DMS79 (cell line): ENCODE results near the gene LY9.
A peak's percentile ranks its signal among the peaks of the same experiment; 100 is the strongest.

ENCODE experiments used
- DNase-seq: peaks from one replicate; lab custom pipeline; 2025; lab: John Stamatoyannopoulos, UW

Gene LY9

GRCh38 chr1:160836981-160837557 is 41.1 kb downstream of the LY9 start:
- no peak for DNase-seq

DNA sequence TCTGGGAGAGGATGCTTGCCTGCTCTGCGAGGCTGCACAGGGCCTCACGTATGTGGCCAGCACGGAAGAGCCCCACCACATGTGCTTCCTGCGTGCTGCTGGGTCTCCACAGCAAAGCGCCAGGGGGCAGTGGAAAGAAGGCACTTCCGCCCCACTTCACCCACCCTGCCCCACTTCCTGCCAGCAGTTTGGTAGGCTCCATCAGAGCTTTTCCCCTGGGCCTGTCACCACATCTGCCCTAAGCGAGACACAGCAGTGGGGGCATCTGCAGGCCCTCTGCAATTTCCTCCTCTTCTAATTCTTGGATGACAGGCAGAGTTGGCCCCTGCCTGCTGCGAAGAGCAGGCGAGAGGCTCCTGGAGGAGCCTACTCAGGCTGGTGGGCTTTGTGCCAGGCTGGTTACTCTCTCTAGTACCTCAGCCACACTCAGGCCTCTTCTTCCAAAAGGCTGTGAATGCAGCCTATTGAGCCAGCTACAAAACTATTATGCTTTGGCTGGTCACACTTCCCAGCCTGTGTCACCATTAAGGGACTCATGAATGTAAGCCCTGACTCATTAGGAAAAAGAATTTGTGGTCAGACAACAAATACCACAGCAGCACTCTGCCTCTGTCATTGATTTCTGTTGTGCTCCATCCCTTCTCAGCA is 41.7 kb downstream of the LY9 start:
- DNase-seq: peak; percentile 23

DNA sequence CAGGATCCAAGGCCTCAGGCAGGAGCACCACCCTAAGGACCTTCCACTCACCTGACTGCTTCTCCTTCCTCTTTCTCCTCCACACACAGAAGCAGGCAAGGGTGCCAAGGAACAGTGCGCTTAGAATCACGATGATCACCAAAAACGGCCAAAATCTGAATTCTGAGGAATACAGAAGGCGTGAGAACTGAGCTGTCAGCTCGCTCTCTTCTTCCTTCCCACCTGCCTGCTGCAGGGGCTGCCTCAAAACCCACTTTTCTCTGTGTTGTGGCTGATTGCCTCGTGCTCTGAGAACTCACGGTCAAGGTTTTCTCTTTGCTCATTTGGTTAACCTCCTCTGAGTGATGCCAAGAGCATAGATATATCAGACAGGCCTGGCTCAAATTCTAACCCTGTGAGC is 42.9 kb downstream of the LY9 start:
- DNase-seq: no peak

GRCh38 chr1:160839746-160840145 is 43.8 kb downstream of the LY9 start:
- DNase-seq: no peak

DNA sequence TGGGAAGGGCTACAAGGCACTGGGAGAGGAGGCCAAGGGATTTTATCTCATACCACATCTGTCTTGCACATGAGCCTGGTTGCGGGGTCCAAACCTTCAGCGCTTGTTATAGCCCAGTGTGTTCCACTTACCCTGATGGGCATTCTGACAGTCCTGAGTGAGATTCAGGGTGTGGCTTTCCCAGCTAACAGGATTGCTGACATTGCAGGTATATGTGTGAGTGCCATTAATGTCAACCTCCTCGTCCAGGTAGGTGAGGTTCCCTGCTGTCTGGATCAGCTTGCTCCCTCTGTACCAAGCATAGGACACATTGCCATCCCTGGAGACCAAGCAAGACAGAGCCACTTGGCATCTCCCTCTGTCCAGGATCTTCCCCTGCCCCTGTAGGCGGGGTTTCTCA is 45.1 kb downstream of the LY9 start:
- no peak for DNase-seq

DNA sequence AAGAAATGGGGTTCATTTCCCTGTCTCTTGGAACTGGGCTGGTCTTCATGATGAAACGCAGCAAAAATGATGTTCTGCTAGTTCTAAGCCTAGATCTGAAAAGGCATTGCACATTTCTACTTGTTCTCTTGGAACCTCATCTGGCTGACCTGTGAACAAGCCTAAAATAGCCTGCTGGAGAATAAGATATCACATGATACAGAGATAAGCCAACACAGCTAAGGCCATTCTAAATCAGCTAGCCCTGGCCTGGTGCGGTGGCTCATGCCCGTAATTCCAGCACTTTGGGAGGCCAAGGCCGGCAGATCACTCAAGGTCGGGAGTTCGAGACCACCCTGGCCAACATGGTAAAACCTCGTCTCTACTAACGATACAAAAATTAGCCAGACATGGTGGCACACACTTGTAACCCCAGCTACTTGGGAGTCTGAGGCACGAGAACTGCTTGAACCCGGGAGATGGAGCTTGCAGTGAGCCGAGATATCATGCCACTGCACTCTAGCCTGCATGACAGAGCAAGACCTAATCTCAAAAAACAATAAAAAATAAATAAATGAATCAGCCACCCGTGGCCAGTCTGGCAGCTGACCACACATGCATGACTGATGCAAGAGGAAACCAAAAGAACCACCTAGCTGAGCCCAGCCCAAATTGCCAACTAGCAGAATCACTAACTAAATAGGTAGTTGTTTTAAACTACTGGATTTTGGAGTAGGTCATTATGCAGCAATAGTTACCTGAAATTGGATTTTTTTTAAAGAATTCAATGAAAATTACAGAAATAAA is 48.7 kb downstream of the LY9 start:
- DNase-seq: no peak

GRCh38 chr1:160846281-160846680 is 50.3 kb downstream of the LY9 start:
- DNase-seq: no peak

DNA sequence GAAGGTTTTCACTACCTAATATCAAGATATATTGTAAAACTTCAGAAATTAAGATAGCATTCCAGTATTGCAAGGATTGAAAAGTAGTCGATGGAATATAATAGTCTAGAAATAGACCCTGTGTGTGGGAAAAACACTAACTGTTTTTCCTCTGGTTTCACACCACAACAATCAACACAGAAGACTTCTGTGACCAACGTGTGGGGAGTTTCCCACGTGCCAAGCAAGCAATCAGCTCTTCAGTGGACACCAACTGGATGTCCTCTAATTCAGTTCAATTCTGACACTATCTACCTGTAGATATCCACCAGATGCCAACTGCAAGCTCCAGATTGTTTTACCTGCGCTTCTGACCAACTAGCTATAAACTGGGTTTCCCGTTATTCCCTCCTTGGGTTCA is 54.6 kb downstream of the LY9 start:
- DNase-seq: no peak

- no peak for DNase-seq
Measured at GRCh38 chr1:160850993-160851392, 55.0 kb downstream of the LY9 start.

DNA sequence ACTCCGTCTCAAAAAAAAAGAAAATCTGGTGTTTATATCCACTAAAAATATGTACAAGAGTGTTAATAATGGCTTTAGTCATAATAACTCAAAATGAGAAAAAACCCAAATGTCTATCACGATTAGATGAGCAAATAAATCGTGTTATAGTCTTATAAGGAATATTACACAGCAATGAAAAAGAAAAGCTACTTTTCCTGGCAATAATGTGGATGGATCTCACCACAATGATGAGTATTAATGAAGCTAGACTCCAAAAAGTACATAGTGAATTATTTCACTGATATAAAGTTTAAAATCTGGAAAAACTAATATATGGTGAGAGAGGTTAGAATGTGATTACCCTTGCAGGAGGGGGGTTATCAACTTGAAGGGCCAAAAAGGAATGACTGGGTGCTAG is 57.0 kb downstream of the LY9 start:
- DNase-seq: no peak

- no peak for DNase-seq
Measured at GRCh38 chr1:160853754-160854153, 57.8 kb downstream of the LY9 start.

GRCh38 chr1:160855181-160855981 is 59.4 kb downstream of the LY9 start:
- no peak for DNase-seq

DNA sequence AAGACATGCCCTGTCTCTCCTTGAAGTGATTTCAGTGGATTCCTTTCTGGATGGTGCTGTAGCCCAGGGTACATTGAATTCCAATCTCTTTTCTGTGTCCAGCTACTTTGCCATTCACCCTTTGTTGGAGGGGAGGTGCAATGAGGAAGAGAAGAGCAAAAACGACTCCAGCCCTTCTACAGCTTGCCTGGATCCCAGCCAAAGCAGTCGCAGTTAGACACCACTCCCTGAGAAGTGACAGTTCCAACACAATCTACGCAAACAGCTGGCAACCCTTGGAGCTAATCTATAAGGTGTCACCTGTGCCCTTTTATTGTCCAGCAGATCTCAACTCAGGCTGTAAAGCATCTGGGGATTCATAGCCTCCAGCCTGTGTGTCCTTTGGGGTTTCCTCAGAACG is 62.1 kb downstream of the LY9 start:
- no peak for DNase-seq

- no peak for DNase-seq
Measured at GRCh38 chr1:160858507-160858906, 62.5 kb downstream of the LY9 start.

DNA sequence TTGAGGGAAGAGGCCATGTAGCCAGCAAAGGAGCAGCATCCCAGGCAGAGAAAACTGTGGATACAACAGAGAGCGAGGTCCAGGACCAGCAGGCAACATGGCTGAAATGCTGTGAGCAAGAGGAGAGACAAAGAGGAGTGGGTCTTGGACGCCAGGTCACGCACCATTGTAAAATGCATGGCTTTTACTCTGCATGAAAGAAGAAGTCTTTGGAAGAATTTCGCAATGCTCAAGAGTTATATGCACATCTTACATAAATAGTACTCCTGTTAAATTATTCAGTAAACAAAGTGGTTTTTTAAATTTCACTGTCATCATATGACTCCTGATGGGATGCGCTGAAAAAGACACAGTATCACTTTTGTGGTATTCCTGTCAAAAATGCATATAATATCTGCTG is 63.2 kb downstream of the LY9 start:
- no peak for DNase-seq

DNA sequence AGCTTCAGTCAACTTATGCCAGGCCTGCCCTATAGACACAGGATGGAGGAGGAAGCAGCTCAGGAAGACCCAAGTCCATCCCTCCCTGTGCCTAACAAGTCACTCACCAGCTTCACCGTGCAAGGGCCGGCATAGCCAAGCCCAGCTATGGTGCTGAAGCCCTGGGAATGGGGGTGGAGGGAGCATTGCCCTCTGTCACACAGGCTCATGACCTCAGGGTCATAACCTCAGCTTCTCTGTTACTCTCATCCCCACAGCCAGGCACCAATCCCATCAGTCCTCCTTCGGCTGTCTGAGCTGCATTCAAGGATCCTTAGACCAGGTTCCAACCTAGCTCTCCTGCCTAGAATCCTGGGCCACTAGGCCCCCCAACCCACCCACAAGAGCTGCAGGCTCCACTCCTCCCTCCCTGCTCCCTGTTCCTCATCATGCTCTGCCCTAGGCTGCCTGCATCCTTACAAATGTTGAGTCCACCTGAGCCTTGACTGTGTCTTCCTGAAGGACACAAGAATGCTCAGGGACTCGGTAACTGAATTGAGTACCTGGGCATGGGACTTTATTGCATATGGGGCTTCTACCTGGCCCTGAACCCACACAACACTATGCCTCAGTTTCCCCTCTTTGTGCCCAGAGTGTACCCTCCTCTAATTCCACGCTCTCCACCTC is 65.0 kb downstream of the LY9 start:
- DNase-seq: no peak

- no peak for DNase-seq
Measured at GRCh38 chr1:160862203-160863060, 66.5 kb downstream of the LY9 start, which contains the start of gene CD244. TSS of gene CD244 (minus strand) at chr1:160862887. CDS start at chr1:160862677, 210 bp downstream.

DNA sequence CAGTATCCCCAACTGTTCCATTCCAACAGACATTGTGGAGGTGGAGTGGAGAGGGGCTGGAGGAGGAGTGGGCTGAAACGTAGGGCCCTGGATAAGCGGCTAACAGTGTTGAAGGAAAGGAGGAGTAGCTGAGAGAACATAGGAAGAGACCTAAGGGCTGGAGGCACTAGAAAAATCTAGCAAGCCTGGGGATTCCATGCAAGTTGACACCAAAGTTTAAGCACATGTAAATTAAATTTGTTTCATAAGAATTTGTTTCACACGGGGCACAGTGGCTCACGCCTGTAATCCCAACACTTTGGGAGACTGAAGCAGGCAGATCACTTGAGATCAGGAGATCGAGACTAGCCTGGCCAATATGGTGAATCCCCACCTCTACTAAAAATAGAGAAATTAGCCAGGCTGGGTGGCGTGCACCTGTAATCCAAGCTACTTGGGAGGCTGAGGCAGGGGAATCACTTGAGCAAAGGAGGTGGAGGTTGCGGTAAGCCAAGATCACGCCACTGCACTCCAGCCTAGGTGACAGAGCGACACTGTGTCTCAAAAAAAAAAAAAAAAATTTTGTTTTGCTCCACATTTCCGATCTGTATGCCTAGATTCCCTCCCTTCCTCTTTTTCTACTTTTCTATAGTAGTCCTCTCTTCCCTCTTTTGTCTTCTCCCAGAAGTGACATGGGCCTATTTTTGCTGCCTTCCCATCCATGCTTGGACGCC is 67.2 kb downstream of the LY9 start:
- no peak for DNase-seq

GRCh38 chr1:160863774-160864131 is 67.8 kb downstream of the LY9 start:
- no peak for DNase-seq

- no peak for DNase-seq
Measured at GRCh38 chr1:160864173-160864572, 68.2 kb downstream of the LY9 start.
